PC-9 (cell line): ENCODE data around the gene HAO2.

Source experiments
- EZH2 ChIP-seq: fragments of 200-600 bp; sonication (generic); IDR thresholded peaks from 2 replicates; pipeline ENCODE4 v1.8.0; 2017; ENCODE audit warnings: antibody characterized with exemption, low read depth
- TF ChIP-seq, protein P1 (sequence below): fragments of 200-600 bp; sonication (generic); conservative IDR thresholded peaks from 2 replicates; pipeline ENCODE4 v1.6.1; 2017; ENCODE audit warnings: mixed run types, antibody characterized with exemption, mild to moderate bottlenecking, moderate library complexity

DNA sequence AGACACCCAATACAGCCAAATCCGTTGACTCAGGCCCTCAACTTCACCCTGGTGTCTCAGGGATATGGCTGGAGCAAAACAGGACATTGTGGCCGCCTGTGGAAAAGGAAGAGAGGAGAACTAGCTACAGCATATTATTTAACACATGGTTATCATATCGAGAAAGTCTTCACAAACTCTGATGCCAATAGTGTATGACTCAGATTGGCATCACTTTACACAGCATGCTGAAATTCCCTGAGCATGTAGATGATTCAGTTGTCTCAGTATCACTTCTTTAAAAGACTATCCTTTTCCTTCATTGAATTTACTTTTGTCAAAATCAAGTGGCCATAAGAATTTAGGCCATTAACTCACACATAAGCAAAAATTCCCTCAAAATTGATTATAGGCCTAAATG lies 66.5 kb downstream of the HAO2 start:
- TF ChIP-seq, protein P1, sequence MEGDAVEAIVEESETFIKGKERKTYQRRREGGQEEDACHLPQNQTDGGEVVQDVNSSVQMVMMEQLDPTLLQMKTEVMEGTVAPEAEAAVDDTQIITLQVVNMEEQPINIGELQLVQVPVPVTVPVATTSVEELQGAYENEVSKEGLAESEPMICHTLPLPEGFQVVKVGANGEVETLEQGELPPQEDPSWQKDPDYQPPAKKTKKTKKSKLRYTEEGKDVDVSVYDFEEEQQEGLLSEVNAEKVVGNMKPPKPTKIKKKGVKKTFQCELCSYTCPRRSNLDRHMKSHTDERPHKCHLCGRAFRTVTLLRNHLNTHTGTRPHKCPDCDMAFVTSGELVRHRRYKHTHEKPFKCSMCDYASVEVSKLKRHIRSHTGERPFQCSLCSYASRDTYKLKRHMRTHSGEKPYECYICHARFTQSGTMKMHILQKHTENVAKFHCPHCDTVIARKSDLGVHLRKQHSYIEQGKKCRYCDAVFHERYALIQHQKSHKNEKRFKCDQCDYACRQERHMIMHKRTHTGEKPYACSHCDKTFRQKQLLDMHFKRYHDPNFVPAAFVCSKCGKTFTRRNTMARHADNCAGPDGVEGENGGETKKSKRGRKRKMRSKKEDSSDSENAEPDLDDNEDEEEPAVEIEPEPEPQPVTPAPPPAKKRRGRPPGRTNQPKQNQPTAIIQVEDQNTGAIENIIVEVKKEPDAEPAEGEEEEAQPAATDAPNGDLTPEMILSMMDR = no peak
- TF ChIP-seq EZH2 = no peak
